ENCODE measurements around the gene RAET1L.

The RAET1L gene

GRCh38 chr6:150057501-150057951 is 32.2 kb upstream of the RAET1L start:
- DNase-seq (ENCODE audit: low spot score) = no peak
- H3K4me3 ChIP-seq = no peak overlapping the region
- TF ChIP-seq CTCF (IDR thresholded peaks at IDR 0.05) = no peak
- H3K27ac ChIP-seq = no peak overlapping the region

GRCh38 chr6:150056916-150057315 is 31.6 kb upstream of the RAET1L start:
- no peak for DNase-seq (ENCODE audit: low spot score)
- H3K4me3 ChIP-seq = no peak overlapping the region
- no peak for TF ChIP-seq CTCF (IDR thresholded peaks at IDR 0.05)

GRCh38 chr6:150056156-150056555 is 30.8 kb upstream of the RAET1L start:
- DNase-seq (ENCODE audit: low spot score) = no peak
- H3K27ac ChIP-seq = no peak overlapping the region

More at GRCh38 chr6:150056916-150057315, 31.6 kb upstream of the RAET1L start:
- no peak overlapping the region for H3K27ac ChIP-seq

GRCh38 chr6:150055131-150055530 is 29.8 kb upstream of the RAET1L start:
- H3K27ac ChIP-seq = no peak overlapping the region
- no peak for TF ChIP-seq CTCF (IDR thresholded peaks at IDR 0.05)
- no peak for DNase-seq (ENCODE audit: low spot score)
- no peak overlapping the region for H3K4me3 ChIP-seq

More at GRCh38 chr6:150056156-150056555, 30.8 kb upstream of the RAET1L start:
- H3K4me3 ChIP-seq = no peak overlapping the region
- TF ChIP-seq CTCF (IDR thresholded peaks at IDR 0.05) = no peak

- H3K4me3 ChIP-seq = no peak overlapping the region
These were observed 28.1 kb upstream of the RAET1L start for GRCh38 chr6:150053450-150053849.

GRCh38 chr6:150050846-150051245 is 25.5 kb upstream of the RAET1L start:
- no peak for TF ChIP-seq CTCF (IDR thresholded peaks at IDR 0.05)
- no peak for DNase-seq (ENCODE audit: low spot score)
- H3K27ac ChIP-seq = no peak overlapping the region
- no peak overlapping the region for H3K4me3 ChIP-seq

More at GRCh38 chr6:150053450-150053849, 28.1 kb upstream of the RAET1L start:
- TF ChIP-seq CTCF (IDR thresholded peaks at IDR 0.05) = no peak
- no peak overlapping the region for H3K27ac ChIP-seq
- peak; percentile 47 for DNase-seq (ENCODE audit: low spot score)

- no peak for TF ChIP-seq CTCF (IDR thresholded peaks at IDR 0.05)
- Histone ChIP-seq H3K27ac (no peak overlapping the region), H3K4me3 (no peak overlapping the region)
- no peak for DNase-seq (ENCODE audit: low spot score)
These were observed 22.8 kb upstream of the RAET1L start for GRCh38 chr6:150048099-150048498.

Measured in coronary artery (tissue), 2 donors.